WI38 (cell line): ENCODE data around the gene LPP.

Experiments used
- H3K4me3 ChIP-seq: 2 replicates; pipeline ENCODE4 v1.5.1; 2011; ENCODE audit warnings: low read depth, mild to moderate bottlenecking, control low read depth, low read length
- TF ChIP-seq, protein P1 (sequence below): IDR thresholded peaks from 2 replicates; pipeline ENCODE4 v1.5.1; 2012; ENCODE audit warnings: low read depth, mild to moderate bottlenecking, control low read depth, low read length

Gene LPP

DNA sequence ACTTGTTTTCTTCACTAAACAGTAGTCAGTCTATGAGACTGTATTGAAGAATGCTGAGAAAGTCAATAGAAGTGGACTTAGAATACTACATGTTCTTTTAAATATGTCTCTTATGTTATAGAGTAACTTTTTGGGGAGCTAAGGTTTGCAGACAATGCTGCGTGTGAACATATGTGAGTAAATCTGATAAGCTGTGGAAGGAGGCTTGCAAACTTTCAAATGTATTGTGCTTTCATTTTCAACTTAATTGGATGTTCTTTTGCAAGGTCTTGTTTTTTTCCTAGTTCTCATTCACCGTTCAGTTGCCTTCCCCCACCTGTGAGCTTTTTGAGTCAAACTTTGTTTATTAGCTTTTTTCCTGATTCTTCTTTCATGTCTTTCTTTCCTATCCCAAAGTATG lies 176.2 kb downstream of the LPP start:
- no peak overlapping the region for H3K4me3 ChIP-seq
- TF ChIP-seq, protein P1, sequence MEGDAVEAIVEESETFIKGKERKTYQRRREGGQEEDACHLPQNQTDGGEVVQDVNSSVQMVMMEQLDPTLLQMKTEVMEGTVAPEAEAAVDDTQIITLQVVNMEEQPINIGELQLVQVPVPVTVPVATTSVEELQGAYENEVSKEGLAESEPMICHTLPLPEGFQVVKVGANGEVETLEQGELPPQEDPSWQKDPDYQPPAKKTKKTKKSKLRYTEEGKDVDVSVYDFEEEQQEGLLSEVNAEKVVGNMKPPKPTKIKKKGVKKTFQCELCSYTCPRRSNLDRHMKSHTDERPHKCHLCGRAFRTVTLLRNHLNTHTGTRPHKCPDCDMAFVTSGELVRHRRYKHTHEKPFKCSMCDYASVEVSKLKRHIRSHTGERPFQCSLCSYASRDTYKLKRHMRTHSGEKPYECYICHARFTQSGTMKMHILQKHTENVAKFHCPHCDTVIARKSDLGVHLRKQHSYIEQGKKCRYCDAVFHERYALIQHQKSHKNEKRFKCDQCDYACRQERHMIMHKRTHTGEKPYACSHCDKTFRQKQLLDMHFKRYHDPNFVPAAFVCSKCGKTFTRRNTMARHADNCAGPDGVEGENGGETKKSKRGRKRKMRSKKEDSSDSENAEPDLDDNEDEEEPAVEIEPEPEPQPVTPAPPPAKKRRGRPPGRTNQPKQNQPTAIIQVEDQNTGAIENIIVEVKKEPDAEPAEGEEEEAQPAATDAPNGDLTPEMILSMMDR = no peak

DNA sequence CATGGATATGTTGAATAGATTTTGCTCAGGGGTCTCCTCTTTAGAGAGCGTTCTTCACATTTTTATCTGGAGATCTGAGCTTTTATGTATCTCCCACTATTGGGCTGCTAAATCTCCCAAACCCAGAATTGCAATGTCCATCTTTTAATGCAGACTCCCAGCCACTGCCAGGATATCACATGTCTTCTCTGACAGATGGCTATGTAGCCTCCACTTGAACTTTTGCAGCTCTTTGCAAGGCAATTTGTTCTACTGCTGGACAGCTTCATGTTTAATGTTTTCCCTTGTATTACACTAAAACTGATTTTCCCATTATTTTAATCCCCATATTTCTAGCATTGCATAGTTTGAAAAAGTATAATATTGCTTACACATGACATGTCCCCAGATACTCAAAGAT lies 177.2 kb downstream of the LPP start:
- TF ChIP-seq, protein P1 = no peak

DNA sequence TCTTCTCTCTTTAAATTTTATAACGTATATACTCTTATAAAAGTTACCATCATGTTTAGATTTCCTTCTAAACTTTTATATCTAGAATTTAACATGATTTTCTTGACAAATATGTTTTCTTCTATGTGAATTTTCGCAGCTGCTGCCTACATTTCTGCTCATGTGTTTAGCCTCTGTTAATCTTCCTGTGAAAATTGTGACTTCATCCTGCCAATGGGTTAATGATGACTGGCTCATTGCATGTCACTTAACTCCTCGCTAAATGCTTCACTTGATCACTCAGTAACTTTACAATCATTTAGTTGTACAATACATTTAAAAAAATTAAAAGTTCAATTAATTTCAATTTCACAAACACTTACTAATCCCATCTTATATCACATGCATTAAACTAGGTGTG lies 178.1 kb downstream of the LPP start:
- no peak overlapping the region for H3K4me3 ChIP-seq
- TF ChIP-seq, protein P1 = no peak

More for the DNA sequence above, 177.2 kb downstream of the LPP start:
- no peak overlapping the region for H3K4me3 ChIP-seq

DNA sequence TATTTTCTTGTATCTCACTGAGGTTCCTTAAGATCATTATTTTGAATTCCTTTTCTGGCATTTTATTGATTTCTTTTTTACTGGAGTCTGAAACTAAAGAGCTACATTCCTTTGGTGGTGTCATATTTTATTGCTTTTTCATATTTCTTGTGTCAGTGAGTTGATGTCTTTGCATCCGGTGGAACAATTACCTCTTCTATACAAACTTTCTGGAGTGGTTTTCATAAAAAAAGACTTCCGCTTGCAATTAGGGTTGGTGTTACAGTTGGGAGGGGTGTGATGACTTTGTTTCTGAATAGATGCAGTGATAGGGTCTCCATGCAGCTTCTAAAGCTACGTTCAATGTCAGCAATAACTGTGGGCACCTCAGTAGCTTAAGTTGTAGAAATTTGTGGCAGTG lies 181.7 kb downstream of the LPP start:
- H3K4me3 ChIP-seq = no peak overlapping the region
- TF ChIP-seq, protein P1 = no peak

DNA sequence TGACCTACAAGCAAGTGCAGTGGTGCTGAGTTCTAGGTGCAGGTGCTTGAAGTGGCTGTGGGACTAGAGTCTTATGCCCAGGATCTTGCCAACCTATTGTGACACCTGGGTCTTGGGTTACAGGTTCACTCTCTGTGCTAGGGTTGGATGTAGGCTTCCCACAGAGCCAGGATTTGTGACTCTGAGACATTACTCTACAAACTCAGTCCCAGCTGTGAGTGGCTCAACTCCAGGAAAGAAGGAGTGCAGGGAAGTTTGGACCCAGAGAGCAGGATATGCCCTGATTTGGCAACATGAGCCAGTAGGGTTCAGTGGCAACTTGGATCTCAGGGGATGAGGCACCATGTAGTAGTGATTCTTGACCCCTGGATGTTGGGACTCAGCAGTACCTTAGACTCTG lies 182.2 kb downstream of the LPP start:
- H3K4me3 ChIP-seq = no peak overlapping the region
- TF ChIP-seq, protein P1 = no peak

DNA sequence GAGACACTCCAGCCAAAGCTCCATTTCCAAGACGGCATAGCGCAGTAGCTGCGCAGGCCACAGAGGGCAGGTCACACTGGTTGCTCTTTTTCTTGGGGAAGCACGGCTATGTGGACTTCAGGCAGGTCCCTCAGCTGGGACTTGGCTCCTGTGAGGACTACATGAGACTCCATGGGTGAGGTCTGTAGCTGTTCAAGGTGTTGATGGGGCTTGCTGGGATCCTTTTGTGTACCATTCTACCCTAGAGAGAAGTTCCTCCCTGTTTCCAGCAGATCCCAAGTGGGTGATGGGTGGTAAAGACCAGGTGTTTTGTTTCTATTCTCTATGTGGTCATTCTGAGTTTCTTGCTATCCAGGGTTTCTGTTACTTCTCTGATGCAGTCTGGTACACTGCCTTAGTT lies 183.3 kb downstream of the LPP start:
- TF ChIP-seq, protein P1 = no peak

DNA sequence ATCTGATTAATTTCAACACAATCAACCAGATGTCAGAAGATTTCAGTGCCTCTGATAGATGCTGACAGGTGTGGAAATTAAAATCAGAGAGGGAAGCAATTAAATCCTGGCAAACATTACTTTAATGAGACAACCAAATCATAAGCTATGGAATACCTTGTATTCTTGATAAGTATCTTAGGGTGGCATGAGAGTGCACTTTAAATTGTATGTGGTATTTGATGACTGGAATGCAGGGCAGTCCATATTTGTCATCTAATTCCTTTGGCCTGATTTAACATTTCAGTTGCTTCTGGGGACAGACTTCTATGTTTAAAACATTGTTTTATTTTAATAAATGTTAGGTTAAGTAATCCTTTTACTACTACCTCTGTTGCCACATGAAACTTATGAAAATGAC lies 184.1 kb downstream of the LPP start:
- TF ChIP-seq, protein P1 = no peak
- H3K4me3 ChIP-seq = no peak overlapping the region

More for the DNA sequence above, 183.3 kb downstream of the LPP start:
- H3K4me3 ChIP-seq = no peak overlapping the region
